Measurements from ENCODE around the gene USP19. TPM values are rescaled to one million over a fixed set of nuclear protein-coding genes. Genes with fewer than 3 reads are reported as not detected.

Gene USP19
- total and polyA plus RNA-seq, 2 of the 8 experiments (the other 6 are each of a cell fraction or from before 2014, with no cell fraction given): 46.4 to 65.8 TPM

DNA sequence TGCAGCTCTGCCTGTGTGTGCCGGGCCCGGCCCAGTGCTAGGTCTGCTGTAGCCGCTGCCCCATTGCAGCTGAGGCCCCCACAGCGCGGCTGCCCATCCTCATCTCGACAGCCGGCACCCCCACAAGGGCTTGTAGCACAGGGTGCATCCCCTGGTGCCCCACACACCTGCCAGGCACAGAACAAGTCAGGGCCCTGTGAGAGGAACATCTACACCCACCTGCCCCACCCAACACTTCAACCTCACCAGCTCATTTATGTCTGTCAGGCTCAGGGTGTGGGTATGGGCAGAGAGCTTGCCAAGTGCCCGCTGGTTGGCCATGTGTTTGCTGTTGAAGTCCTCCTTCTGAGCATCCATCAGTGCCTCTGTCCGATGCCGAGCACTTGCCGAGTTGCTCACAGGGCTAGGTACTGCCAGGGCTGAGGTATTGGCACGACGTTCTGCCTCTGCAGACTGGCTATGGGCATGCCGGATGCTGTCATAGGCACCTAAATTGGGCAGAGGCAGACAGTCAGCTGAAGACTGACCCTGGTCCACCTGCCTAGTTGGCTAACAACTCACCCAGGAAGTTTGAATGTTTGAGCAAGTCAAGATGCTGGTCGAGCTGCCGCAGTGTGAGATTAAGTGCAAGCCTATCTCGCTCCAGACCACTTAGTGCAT, 2.4 kb upstream of the USP19 start:
- no peak overlapping the region for H3K23ac ChIP-seq (ENCODE audit: insufficient read length)
- H3K36me3 ChIP-seq (ENCODE audit: control insufficient read depth in 2 of 4, insufficient read depth in 4 of 4, low read length in 3 of 4): peaks cover 7 to 26% (median 16%) of the 10 kb centered on the region in 4 experiments
- no peak overlapping the region for H2BK15ac ChIP-seq (ENCODE audit: low read length)
- no peak overlapping the region for H4K5ac ChIP-seq (ENCODE audit: insufficient read length, low read depth, low read length)
- no peak overlapping the region for H3K4me3 ChIP-seq (ENCODE audit: extremely low read depth in 1 of 4, insufficient read depth in 2 of 4, low read depth in 3 of 4, low read length in 4 of 4)
- H3K79me2 ChIP-seq (ENCODE audit: control insufficient read depth in 1 of 2, insufficient read depth in 2 of 2, low read length in 2 of 2): peaks cover 0 to 10% of the 10 kb centered on the region in 2 experiments; a peak in 2 of 4 replicates
- H2AK5ac ChIP-seq (ENCODE audit: low read depth, low read length): no peak overlapping the region
- no peak overlapping the region for H2BK20ac ChIP-seq (ENCODE audit: low read length)
- H3K79me1 ChIP-seq (ENCODE audit: low read depth, low read length): peaks cover 9% of the 10 kb centered on the region
- H3K23me2 ChIP-seq (ENCODE audit: low read depth, low read length): peaks cover 5% of the 10 kb centered on the region
- H4K8ac ChIP-seq (ENCODE audit: extremely low read depth, insufficient read depth, low read length): no peak overlapping the region
- no peak overlapping the region for H3K18ac ChIP-seq (ENCODE audit: extremely low read depth, low read length)
- H3K27me3 ChIP-seq (replicated peaks in 1 of 4; ENCODE audit: control insufficient read depth in 3 of 4, extremely low read depth in 1 of 4, insufficient read depth in 3 of 4, low read length in 3 of 4): no peaks in the 10 kb centered on the region
- no peak overlapping the region for H3K4me2 ChIP-seq (ENCODE audit: insufficient read depth in 1 of 2, low read depth in 2 of 2, low read length in 2 of 2)
- DNase-seq (ENCODE audit: low read depth in 1 of 2, low spot score in 2 of 2) (no peak), FAIRE-seq (no peak)
- no peaks in the 10 kb centered on the region for H4K20me1 ChIP-seq (replicated peaks in 1 of 2; ENCODE audit: control insufficient read depth in 1 of 2, insufficient read depth in 2 of 2, low read length in 2 of 2)
- no peak overlapping the region for H3K9ac ChIP-seq (replicated peaks in 1 of 4; ENCODE audit: extremely low read depth in 1 of 4, low read depth in 3 of 4, low read length in 3 of 4)
- H2BK12ac ChIP-seq (ENCODE audit: low read depth, low read length): no peak overlapping the region
- no peak overlapping the region for H3K14ac ChIP-seq (ENCODE audit: insufficient read length)
- H4K91ac ChIP-seq (replicated peaks; ENCODE audit: insufficient read length, low read length): no peak overlapping the region
- no peak overlapping the region for H2AFZ ChIP-seq (ENCODE audit: low read length)
- no peak overlapping the region for H3K4ac ChIP-seq (replicated peaks; ENCODE audit: insufficient read length, low read depth, low read length)
- TF ChIP-seq RBBP5 (IDR thresholded peaks at IDR 0.05; ENCODE audit: borderline replicate concordance, low read depth, low read length) (no peak), TEAD4 (IDR thresholded peaks at IDR 0.05; ENCODE audit: low read depth, low read length) (no peak), EZH2 (IDR thresholded peaks at IDR 0.05; ENCODE audit: low read depth, low read length, severe bottlenecking) (no peak), GABPA (IDR thresholded peaks at IDR 0.05; ENCODE audit: borderline replicate concordance, insufficient read depth, low read length) (no peak), SP2 (IDR thresholded peaks at IDR 0.05; ENCODE audit: low read length) (no peak)
- TF ChIP-seq, protein P1, sequence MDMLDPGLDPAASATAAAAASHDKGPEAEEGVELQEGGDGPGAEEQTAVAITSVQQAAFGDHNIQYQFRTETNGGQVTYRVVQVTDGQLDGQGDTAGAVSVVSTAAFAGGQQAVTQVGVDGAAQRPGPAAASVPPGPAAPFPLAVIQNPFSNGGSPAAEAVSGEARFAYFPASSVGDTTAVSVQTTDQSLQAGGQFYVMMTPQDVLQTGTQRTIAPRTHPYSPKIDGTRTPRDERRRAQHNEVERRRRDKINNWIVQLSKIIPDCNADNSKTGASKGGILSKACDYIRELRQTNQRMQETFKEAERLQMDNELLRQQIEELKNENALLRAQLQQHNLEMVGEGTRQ (IDR thresholded peaks at IDR 0.05; ENCODE audit: low read length): no peak
- TF ChIP-seq, protein P2, sequence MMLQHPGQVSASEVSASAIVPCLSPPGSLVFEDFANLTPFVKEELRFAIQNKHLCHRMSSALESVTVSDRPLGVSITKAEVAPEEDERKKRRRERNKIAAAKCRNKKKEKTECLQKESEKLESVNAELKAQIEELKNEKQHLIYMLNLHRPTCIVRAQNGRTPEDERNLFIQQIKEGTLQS (IDR thresholded peaks at IDR 0.05; ENCODE audit: insufficient read depth, low read depth, low read length): no peak
- H3K4me1 ChIP-seq (replicated peaks in 1 of 4; ENCODE audit: control insufficient read depth in 3 of 4, insufficient read depth in 4 of 4, low read length in 3 of 4): peaks cover 0 to 11% (median 6%) of the 10 kb centered on the region in 4 experiments; a peak in 5 of 7 replicates
- no peak overlapping the region for H2BK5ac ChIP-seq (ENCODE audit: low read depth, low read length)
- H3K9me3 ChIP-seq (ENCODE audit: insufficient read depth in 2 of 2, low read depth in 1 of 2, low read length in 1 of 2): no peaks in the 10 kb centered on the region
- POLR2A ChIA-PET (ENCODE audit: partially characterized antibody): interaction anchor here (1.2 to 25.5 kb wide), 4 partner anchors 9 to 101 kb away, joined by 3 to 508 read pairs (median 11); partner anchors contain the start of genes LAMB2, NDUFAF3, QARS1 and QRICH1
- H3K27ac ChIP-seq (ENCODE audit: low read depth, low read length): no peak overlapping the region
- no peak overlapping the region for H3K56ac ChIP-seq (replicated peaks; ENCODE audit: insufficient read length, low read depth, low read length)
- CTCF ChIA-PET (ENCODE audit: partially characterized antibody): interaction anchor here (0.8 to 4.4 kb wide), 3 partner anchors 10 to 71 kb away, joined by 3 to 20 read pairs (median 3); partner anchors contain the start of genes KLHDC8B and LAMB2
- H2BK120ac ChIP-seq (replicated peaks; ENCODE audit: low read depth, low read length): no peak overlapping the region
- 95% methylated on average over 17 of the region's 17 CpGs; no CpG with 5 or more reads in 1 of the 2 experiments for WGBS, 2 experiments (ENCODE audit: extremely low coverage in 1 of 2, insufficient coverage in 1 of 2, insufficient read length in 1 of 2, insufficient replicate concordance in 2 of 2, low coverage in 1 of 2, low lambda C conversion rate in 2 of 2, missing lambda C conversion rate in 1 of 2)
